CD14-positive monocyte (primary cell): ENCODE measurements around the gene EGFR. TPM values are rescaled to one million over a fixed set of nuclear protein-coding genes. Genes with fewer than 3 reads are reported as not detected.

Source experiments
- DNase-seq, 3 donors: peaks; one replicate each; pipeline ENCODE4 v3.0.0-alpha.2; 2011 to 2022
- H2AFZ ChIP-seq: 2 replicates; pipeline ENCODE4 v1.6.0; 2012; ENCODE audit warnings: mild to moderate bottlenecking, low read depth, low read length, inconsistent platforms; ENCODE audit not compliant: insufficient read depth, poor library complexity, severe bottlenecking
- H3K27ac ChIP-seq, 2 donors: 1 replicate in 1 of 2; 2 replicates in 1 of 2; pipeline ENCODE4 v1.5.1; 2012 to 2013; ENCODE audit warnings: low read length in 2 of 2, control low read depth in 1 of 2, inconsistent platforms in 1 of 2, low read depth in 1 of 2, mild to moderate bottlenecking in 1 of 2
- H3K27me3 ChIP-seq, 2 donors: one replicate each; pipeline versions ENCODE4 v1.6.0 to v1.6.1; 2011 to 2013; ENCODE audit warnings: low read length in 2 of 2; ENCODE audit not compliant: control insufficient read depth in 2 of 2, insufficient read depth in 2 of 2
- H3K36me3 ChIP-seq, 2 donors: replicated peaks in 1 of 2; 1 replicate in 1 of 2; 2 replicates in 1 of 2; pipeline versions ENCODE4 v1.5.1 to v1.6.1; 2012 to 2013; ENCODE audit warnings: low read length in 2 of 2, control low read depth in 1 of 2, inconsistent platforms in 1 of 2, mild to moderate bottlenecking in 1 of 2; ENCODE audit not compliant: insufficient read depth in 2 of 2, control insufficient read depth in 1 of 2
- H3K4me1 ChIP-seq, 2 donors: 1 replicate in 1 of 2; 2 replicates in 1 of 2; pipeline versions ENCODE4 v1.5.1 to v1.6.1; 2012 to 2013; ENCODE audit warnings: low read length in 2 of 2, control low read depth in 1 of 2, inconsistent platforms in 1 of 2, mild to moderate bottlenecking in 1 of 2, moderate library complexity in 1 of 2; ENCODE audit not compliant: insufficient read depth in 2 of 2, control insufficient read depth in 1 of 2
- H3K4me2 ChIP-seq: replicated peaks from 2 replicates; pipeline ENCODE3; 2012; ENCODE audit warnings: low read length, moderate library complexity, mild to moderate bottlenecking; ENCODE audit not compliant: poor library complexity, severe bottlenecking; ENCODE audit errors: extremely low read depth
- H3K4me3 ChIP-seq, 3 experiments: fragments of 200-600 bp in 1 of 3; sonication (generic) in 1 of 3; replicated peaks in 1 of 3; 1 replicate in 2 of 3; 2 replicates in 1 of 3; pipeline ENCODE4 v1.5.1; 2011 to 2013; ENCODE audit warnings: low read length in 3 of 3, mild to moderate bottlenecking in 3 of 3, control low read depth in 2 of 3, low read depth in 2 of 3, inconsistent platforms in 1 of 3, moderate library complexity in 1 of 3
- H3K79me2 ChIP-seq: 2 replicates; pipeline ENCODE4 v1.6.0; 2012; ENCODE audit warnings: mild to moderate bottlenecking, control low read depth, inconsistent platforms, low read length, moderate library complexity; ENCODE audit not compliant: insufficient read depth
- H3K9ac ChIP-seq: 2 replicates; pipeline ENCODE4 v1.6.0; 2017; ENCODE audit warnings: low read length, mild to moderate bottlenecking; ENCODE audit not compliant: insufficient read depth, poor library complexity, severe bottlenecking
- H3K9me3 ChIP-seq, 2 donors: replicated peaks in 1 of 2; 1 replicate in 1 of 2; 2 replicates in 1 of 2; pipeline versions ENCODE4 v1.5.1 to v1.6.1; 2012 to 2013; ENCODE audit warnings: low read length in 2 of 2, control low read depth in 1 of 2; ENCODE audit not compliant: control insufficient read depth in 1 of 2, insufficient read depth in 1 of 2
- H4K20me1 ChIP-seq: 2 replicates; pipeline ENCODE4 v1.6.0; 2012; ENCODE audit warnings: mild to moderate bottlenecking, low read length, control low read depth, moderate library complexity; ENCODE audit not compliant: insufficient read depth
- H3K27ac Mint-ChIP-seq, 7 donors: one replicate each; pipeline ENCODE4 v1.8.0; 2020; ENCODE audit warnings: mild to moderate bottlenecking in 7 of 7, mixed read lengths in 7 of 7, moderate library complexity in 6 of 7, inconsistent platforms in 2 of 7
- H3K27me3 Mint-ChIP-seq, 3 donors: one replicate each; pipeline ENCODE4 v1.8.0; 2021 to 2022; ENCODE audit warnings: low read depth in 3 of 3, mild to moderate bottlenecking in 3 of 3, mixed read lengths in 3 of 3, moderate library complexity in 3 of 3, inconsistent platforms in 1 of 3
- H3K36me3 Mint-ChIP-seq, 2 donors: one replicate each; pipeline ENCODE4 v1.8.0; 2020; ENCODE audit warnings: mixed read lengths in 2 of 2, inconsistent platforms in 1 of 2, mild to moderate bottlenecking in 1 of 2
- H3K4me1 Mint-ChIP-seq: one replicate; pipeline ENCODE4 v1.8.0; 2020; ENCODE audit warnings: mild to moderate bottlenecking, mixed read lengths
- H3K4me3 Mint-ChIP-seq, 2 donors: one replicate each; pipeline ENCODE4 v1.8.0; 2020; ENCODE audit warnings: mild to moderate bottlenecking in 2 of 2, mixed read lengths in 2 of 2, moderate library complexity in 1 of 2
- H3K9me3 Mint-ChIP-seq, 7 donors: one replicate each; pipeline ENCODE4 v1.8.0; 2020 to 2022; ENCODE audit warnings: mixed read lengths in 7 of 7, mild to moderate bottlenecking in 6 of 7, moderate library complexity in 6 of 7, inconsistent platforms in 2 of 7
- CTCF ChIP-seq: fragments of 200-600 bp; IDR thresholded peaks from one replicate; pipeline ENCODE4 v1.8.0; 2022; ENCODE audit warnings: antibody characterized with exemption, mild to moderate bottlenecking
- WGBS: methylation state at CpG from one replicate; pipeline ENCODE4 v1.1.5; 2013; ENCODE audit warnings: missing lambda C conversion rate; ENCODE audit not compliant: insufficient coverage; 5-methylcytosine and 5-hydroxymethylcytosine counted together
- intact Hi-C, 2 donors: fragments of 100-400 bp; cut with micrococcal nuclease; formaldehyde crosslinking; loops; one replicate each; pipeline versions ENCODE4 v1.15.0 to v1.15.1; 2023
- polyA plus RNA-seq, 3 donors: library from polyadenylated mRNA; depleted of rRNA in 1 of 3; unstranded in 2 of 3; stranded (reverse) in 1 of 3; fragments of 300-500 nt in 2 of 3; fragments of >200 nt in 1 of 3; fragmentation: Illumina TruSeq in 2 of 3; gene quantifications; 1 replicate in 2 of 3; 2 replicates in 1 of 3; pipeline ENCODE4 v1.2.3, GENCODE V29; 2012 to 2021

Gene EGFR
- polyA plus RNA-seq, 3 donors = not detected

- intact Hi-C loops = loop anchor here in 1 of 2 donors (10.0 kb wide), 1 partner anchor 479 kb away; no protein-coding TSS in a partner anchor
- H3K4me3 ChIP-seq = no peak overlapping the region
Observed at GRCh38 chr7:55254242-55254595, 235.4 kb downstream of the EGFR start.

More at GRCh38 chr7:55254242-55254595, 235.4 kb downstream of the EGFR start:
- H3K9ac ChIP-seq = no peak overlapping the region
- peaks cover 0 to 15% of the 10 kb centered on the region in 2 donors for H3K4me1 ChIP-seq
- H3K4me2 ChIP-seq = no peak overlapping the region
- no peak overlapping the region for H3K27ac ChIP-seq
- Mint-ChIP-seq H3K27me3 (peaks cover 39 to 61% (median 39%) of the 10 kb centered on the region in 3 donors), H3K4me1 (peaks cover 9% of the 10 kb centered on the region), H3K36me3 (peaks cover 0 to 3% of the 10 kb centered on the region in 2 donors), H3K9me3 (peaks cover 0 to 7% (median 4%) of the 10 kb centered on the region in 7 donors), H3K27ac (no peak overlapping the region), H3K4me3 (peak overlapping the region; percentile 38 to 70)
- peaks cover 0 to 12% of the 10 kb centered on the region in 2 donors for H3K9me3 ChIP-seq
- 27% methylated on average over 21 of the region's 21 CpGs for WGBS
- H3K27me3 ChIP-seq = peaks cover 23 to 44% of the 10 kb centered on the region in 2 donors
- DNase-seq = no peak
- TF ChIP-seq CTCF = no peak
- H4K20me1 ChIP-seq = no peaks in the 10 kb centered on the region
- H2AFZ ChIP-seq = peak overlapping the region; percentile 59
- no peaks in the 10 kb centered on the region for H3K79me2 ChIP-seq
- no peaks in the 10 kb centered on the region for H3K36me3 ChIP-seq
